Measurements from ENCODE around the gene ATE1.

The ATE1 gene

GRCh38 chr10:121751191-121751760 lies 176.6 kb downstream of the ATE1 start:
- no peak for TF ChIP-seq CTCF (conservative IDR thresholded peaks at IDR 0.05)
- no peak overlapping the region for H3K27ac ChIP-seq

GRCh38 chr10:121747163-121747775 lies 180.6 kb downstream of the ATE1 start:
- no peak for TF ChIP-seq CTCF (conservative IDR thresholded peaks at IDR 0.05)
- no peak overlapping the region for H3K27ac ChIP-seq

GRCh38 chr10:121741248-121741792 lies 186.5 kb downstream of the ATE1 start:
- TF ChIP-seq CTCF (conservative IDR thresholded peaks at IDR 0.05), result no peak
- H3K27ac ChIP-seq, result no peak overlapping the region

- no peak for TF ChIP-seq CTCF (conservative IDR thresholded peaks at IDR 0.05)
- no peak overlapping the region for H3K27ac ChIP-seq
These were observed 187.8 kb downstream of the ATE1 start for GRCh38 chr10:121740069-121740468.

GRCh38 chr10:121739114-121739513 lies 188.7 kb downstream of the ATE1 start:
- no peak overlapping the region for H3K27ac ChIP-seq
- TF ChIP-seq CTCF (conservative IDR thresholded peaks at IDR 0.05), result no peak

- no peak overlapping the region for H3K27ac ChIP-seq
- no peak for TF ChIP-seq CTCF (conservative IDR thresholded peaks at IDR 0.05)
These were observed 191.3 kb downstream of the ATE1 start for GRCh38 chr10:121736315-121737130.

GRCh38 chr10:121735263-121735662 lies 192.6 kb downstream of the ATE1 start:
- no peak overlapping the region for H3K27ac ChIP-seq
- TF ChIP-seq CTCF (conservative IDR thresholded peaks at IDR 0.05), result no peak
